ENCODE measurements around the gene MYO5A.

Gene MYO5A

DNA sequence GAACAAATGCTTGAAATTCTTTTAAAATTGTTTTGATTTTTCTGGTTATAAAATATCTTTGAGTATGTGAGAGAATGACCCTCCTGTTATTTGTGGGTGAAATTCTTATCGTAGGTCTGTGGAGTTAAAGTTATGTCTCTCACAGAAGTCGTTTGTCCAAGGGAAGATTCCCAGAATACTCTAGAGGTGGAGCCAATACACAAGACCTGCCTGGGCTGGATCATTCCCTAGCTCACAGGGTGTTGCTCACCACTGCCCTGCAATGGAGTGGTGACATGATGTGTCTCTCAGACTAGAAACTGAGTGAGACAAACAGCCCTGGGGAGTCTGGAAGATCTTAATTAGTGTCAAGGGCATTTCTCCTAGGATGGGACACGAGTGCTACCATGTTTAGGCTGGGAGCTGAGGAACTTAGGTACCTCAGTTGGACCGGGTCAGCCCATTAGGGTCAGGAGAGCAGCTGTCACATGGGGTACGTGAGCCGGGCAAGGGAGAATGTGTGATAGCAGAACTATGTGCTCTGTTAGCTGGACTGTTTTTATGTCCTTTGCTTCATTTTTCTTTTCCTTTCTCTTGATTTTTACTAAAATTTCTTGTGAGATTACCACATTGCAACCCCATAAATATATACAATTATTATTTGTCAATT lies 179.5 kb downstream of the MYO5A start:
- no peak for DNase-seq (ENCODE audit: insufficient read length, low spot score)
- no peak for TF ChIP-seq SPI1 (IDR thresholded peaks at IDR 0.05; ENCODE audit: low read depth, low read length)
- TF ChIP-seq POU2F2 (IDR thresholded peaks at IDR 0.05; ENCODE audit: low read depth, low read length), result no peak
- no peak for TF ChIP-seq TAF1 (IDR thresholded peaks at IDR 0.05; ENCODE audit: low read depth, low read length)
- TF ChIP-seq PAX5 (IDR thresholded peaks at IDR 0.05; ENCODE audit: insufficient read depth, low read length, severe bottlenecking), result no peak
- no peak for TF ChIP-seq POLR2AphosphoS5 (IDR thresholded peaks at IDR 0.05; ENCODE audit: low read depth, low read length)
- TF ChIP-seq POLR2A (IDR thresholded peaks at IDR 0.05; ENCODE audit: low read depth, low read length), result no peak
- no peak for FAIRE-seq

DNA sequence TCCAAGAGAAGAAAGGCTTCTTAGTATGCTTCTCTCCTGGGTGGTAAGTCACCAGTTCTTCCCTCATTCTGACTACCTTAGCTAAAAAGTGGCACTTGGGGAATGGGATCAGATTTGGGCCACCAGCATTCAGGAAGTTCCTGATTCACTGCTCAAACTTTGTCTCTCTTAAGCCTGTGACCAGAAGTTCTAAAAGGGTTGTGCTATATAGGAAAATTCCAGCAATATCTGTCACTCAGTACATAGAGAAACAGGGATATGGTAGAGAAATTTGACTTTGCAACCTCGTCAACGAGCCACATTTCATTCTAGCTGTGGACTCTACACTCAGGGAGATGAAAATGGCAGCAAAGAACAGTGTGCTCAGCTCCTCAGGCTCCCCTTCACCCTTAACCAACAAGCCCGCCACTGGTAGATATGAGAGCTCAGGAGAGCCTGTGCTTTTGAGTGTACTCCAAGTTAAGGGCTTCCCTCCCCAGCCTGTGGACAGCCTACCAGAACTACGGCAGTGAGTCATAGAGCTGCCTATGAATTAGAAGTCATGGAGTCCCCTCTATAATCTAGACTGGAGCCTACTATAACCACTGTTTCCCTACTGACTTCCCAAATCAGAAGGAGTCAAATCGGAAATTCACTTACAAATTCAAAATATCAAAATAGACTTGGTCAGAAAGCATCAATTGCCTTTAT lies 180.5 kb downstream of the MYO5A start:
- FAIRE-seq, result no peak
- no peak for DNase-seq (ENCODE audit: insufficient read length, low spot score)
- TF ChIP-seq POLR2AphosphoS5 (IDR thresholded peaks at IDR 0.05; ENCODE audit: low read depth, low read length) (no peak), PAX5 (IDR thresholded peaks at IDR 0.05; ENCODE audit: insufficient read depth, low read length, severe bottlenecking) (no peak), TAF1 (IDR thresholded peaks at IDR 0.05; ENCODE audit: low read depth, low read length) (no peak), POLR2A (IDR thresholded peaks at IDR 0.05; ENCODE audit: low read depth, low read length) (no peak), POU2F2 (IDR thresholded peaks at IDR 0.05; ENCODE audit: low read depth, low read length) (no peak), SPI1 (IDR thresholded peaks at IDR 0.05; ENCODE audit: low read depth, low read length) (no peak)

DNA sequence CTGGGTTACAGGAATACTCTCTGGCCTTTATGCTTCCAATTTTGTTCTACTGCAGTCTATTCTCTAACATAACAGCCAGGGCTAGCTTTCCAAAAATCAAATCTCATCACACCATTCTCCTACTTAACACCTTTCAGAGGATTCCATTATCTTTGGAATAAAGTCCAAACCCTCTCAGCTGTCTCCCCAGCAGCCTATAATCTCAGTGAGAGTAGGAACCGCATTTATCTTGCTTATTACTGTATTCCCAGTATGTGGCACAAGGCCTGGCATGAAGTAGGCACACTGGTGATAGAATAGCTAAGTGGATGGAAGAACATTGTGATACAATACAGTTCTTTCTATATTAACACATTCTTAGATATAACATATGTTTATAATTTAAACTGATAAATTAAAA lies 184.1 kb downstream of the MYO5A start:
- DNase-seq (ENCODE audit: insufficient read length, low spot score) (no peak), FAIRE-seq (no peak)
- no peak for TF ChIP-seq POLR2A (IDR thresholded peaks at IDR 0.05; ENCODE audit: low read depth, low read length)
- TF ChIP-seq SPI1 (IDR thresholded peaks at IDR 0.05; ENCODE audit: low read depth, low read length), result no peak

DNA sequence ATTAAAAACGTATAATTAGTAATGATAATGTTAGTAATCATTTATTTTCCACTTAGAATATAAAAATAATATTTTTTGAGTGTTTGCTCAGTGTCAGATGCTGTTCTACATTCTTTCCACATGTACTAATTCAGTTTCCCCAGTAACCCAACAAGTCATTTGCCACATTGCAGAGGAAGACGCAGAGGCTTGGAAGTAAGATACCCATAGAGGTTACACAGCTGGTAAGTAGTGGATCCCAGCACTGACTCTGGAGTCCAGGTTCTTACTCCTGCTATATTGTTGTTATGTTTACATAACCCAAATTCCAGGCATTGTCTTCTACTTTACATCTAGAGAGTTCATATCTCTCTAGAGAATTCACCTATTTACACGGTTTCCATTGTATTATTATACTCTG lies 184.8 kb downstream of the MYO5A start:
- no peak for FAIRE-seq
- no peak for DNase-seq (ENCODE audit: insufficient read length, low spot score)
- no peak for TF ChIP-seq SPI1 (IDR thresholded peaks at IDR 0.05; ENCODE audit: low read depth, low read length)
- TF ChIP-seq POLR2AphosphoS5 (IDR thresholded peaks at IDR 0.05; ENCODE audit: low read depth, low read length), result no peak
- TF ChIP-seq POLR2A (IDR thresholded peaks at IDR 0.05; ENCODE audit: low read depth, low read length), result no peak
- no peak for TF ChIP-seq POU2F2 (IDR thresholded peaks at IDR 0.05; ENCODE audit: low read depth, low read length)
- no peak for TF ChIP-seq TAF1 (IDR thresholded peaks at IDR 0.05; ENCODE audit: low read depth, low read length)
- no peak for TF ChIP-seq PAX5 (IDR thresholded peaks at IDR 0.05; ENCODE audit: insufficient read depth, low read length, severe bottlenecking)

DNA sequence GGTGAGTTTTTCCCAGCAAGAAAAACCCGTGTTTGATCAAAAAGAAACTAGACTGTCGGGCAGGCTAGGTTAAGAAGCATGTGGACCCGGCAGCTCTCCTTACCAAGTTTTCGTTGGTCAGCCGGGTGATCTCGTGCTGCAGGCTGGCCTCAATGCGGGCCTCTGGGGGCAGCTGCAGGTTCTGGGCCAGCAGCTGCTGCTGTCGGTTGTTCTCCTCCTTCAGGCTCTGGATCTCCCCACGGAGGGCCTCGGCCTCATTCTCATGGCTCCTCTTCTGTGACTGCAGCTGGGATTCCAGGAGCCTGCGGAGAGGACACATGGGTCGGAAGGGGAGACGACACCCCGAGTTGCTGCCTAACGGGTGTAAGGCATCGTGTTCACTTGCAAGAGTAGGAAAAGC lies 188.6 kb downstream of the MYO5A start:
- TF ChIP-seq TAF1 (IDR thresholded peaks at IDR 0.05; ENCODE audit: low read depth, low read length) (no peak), SPI1 (IDR thresholded peaks at IDR 0.05; ENCODE audit: low read depth, low read length) (no peak), POLR2A (IDR thresholded peaks at IDR 0.05; ENCODE audit: low read depth, low read length) (no peak), POU2F2 (IDR thresholded peaks at IDR 0.05; ENCODE audit: low read depth, low read length) (no peak), PAX5 (IDR thresholded peaks at IDR 0.05; ENCODE audit: insufficient read depth, low read length, severe bottlenecking) (no peak), POLR2AphosphoS5 (IDR thresholded peaks at IDR 0.05; ENCODE audit: low read depth, low read length) (no peak)
- no peak for FAIRE-seq
- no peak for DNase-seq (ENCODE audit: insufficient read length, low spot score)

DNA sequence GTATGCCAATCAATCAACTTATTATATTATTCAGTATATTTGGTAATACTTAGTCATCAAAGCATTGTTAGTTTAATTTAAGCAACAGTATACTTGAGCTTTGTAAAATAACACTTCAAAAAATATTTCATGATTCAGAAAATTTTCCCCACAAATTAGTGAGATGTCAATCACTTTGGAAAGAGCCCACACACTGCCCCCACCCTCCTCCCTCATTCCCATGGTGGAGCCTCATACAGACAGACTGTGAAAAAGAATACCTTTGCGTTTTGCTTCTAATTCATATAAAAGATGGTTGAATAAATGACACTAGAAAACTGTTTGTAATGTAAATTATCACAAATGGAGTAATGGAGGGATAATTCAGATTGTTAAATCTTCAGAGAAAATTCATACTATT lies 189.8 kb downstream of the MYO5A start:
- no peak for FAIRE-seq

DNA sequence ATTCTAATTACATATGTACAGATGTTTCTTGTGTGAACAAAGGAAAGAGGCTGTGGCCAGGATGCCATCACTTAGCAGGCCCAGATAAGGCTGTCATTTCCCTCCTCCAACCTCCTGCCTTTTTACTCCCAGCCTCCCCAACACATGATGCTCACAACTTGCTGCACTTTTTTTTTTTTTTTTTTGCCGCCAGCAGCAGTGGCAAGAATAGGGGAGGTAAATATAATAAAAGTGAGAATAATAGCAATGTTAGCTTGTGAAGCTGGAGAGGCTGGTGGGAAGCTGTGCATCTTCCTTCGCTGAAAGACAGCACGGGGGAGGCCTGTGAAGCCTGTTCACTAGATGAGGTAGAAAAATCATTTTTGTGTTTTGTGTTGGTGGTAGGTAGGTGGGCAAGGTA lies 190.6 kb downstream of the MYO5A start:
- FAIRE-seq (no peak), DNase-seq (ENCODE audit: insufficient read length, low spot score) (no peak)
- TF ChIP-seq SPI1 (IDR thresholded peaks at IDR 0.05; ENCODE audit: low read depth, low read length), result no peak
- no peak for TF ChIP-seq POLR2AphosphoS5 (IDR thresholded peaks at IDR 0.05; ENCODE audit: low read depth, low read length)
- no peak for TF ChIP-seq POLR2A (IDR thresholded peaks at IDR 0.05; ENCODE audit: low read depth, low read length)
- no peak for TF ChIP-seq POU2F2 (IDR thresholded peaks at IDR 0.05; ENCODE audit: low read depth, low read length)
- TF ChIP-seq TAF1 (IDR thresholded peaks at IDR 0.05; ENCODE audit: low read depth, low read length), result no peak
- TF ChIP-seq PAX5 (IDR thresholded peaks at IDR 0.05; ENCODE audit: insufficient read depth, low read length, severe bottlenecking), result no peak

More for the DNA sequence above, 189.8 kb downstream of the MYO5A start:
- DNase-seq (ENCODE audit: insufficient read length, low spot score), result no peak
- TF ChIP-seq PAX5 (IDR thresholded peaks at IDR 0.05; ENCODE audit: insufficient read depth, low read length, severe bottlenecking), result no peak
- no peak for TF ChIP-seq POLR2A (IDR thresholded peaks at IDR 0.05; ENCODE audit: low read depth, low read length)
- no peak for TF ChIP-seq POLR2AphosphoS5 (IDR thresholded peaks at IDR 0.05; ENCODE audit: low read depth, low read length)
- TF ChIP-seq SPI1 (IDR thresholded peaks at IDR 0.05; ENCODE audit: low read depth, low read length), result no peak
- no peak for TF ChIP-seq POU2F2 (IDR thresholded peaks at IDR 0.05; ENCODE audit: low read depth, low read length)
- TF ChIP-seq TAF1 (IDR thresholded peaks at IDR 0.05; ENCODE audit: low read depth, low read length), result no peak

DNA sequence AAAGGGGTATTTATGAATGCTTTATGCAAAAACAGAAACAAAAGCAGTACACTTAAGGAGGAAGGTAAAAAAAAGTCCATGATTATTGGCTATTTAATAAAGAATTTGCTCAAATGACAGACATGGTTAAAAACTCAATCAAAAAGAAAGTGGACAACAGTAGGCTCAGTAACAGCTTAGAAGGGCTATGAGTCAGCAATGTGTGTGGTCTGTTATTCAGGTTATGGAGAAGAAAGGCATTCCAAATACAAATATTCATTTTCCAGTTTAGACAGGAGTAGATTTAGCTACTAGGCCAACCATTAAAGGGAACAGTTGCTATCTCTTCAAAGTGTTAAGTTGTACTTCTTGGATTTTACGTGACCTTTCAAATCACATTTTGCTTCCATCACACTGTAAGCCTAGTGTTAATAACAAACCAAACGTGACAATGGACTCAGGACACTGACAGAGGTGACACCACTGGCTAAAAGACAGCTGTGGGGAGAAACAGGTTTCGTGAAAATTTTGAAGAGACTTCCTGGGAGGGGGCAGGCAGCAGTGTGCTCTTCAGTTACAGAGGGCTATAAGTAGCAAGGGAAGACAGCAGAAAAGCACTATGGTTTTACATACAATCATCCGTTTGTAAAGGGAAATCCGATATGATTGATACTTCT lies 191.4 kb downstream of the MYO5A start:
- FAIRE-seq, result no peak
- TF ChIP-seq POLR2A (IDR thresholded peaks at IDR 0.05; ENCODE audit: low read depth, low read length) (no peak), POU2F2 (IDR thresholded peaks at IDR 0.05; ENCODE audit: low read depth, low read length) (no peak), TAF1 (IDR thresholded peaks at IDR 0.05; ENCODE audit: low read depth, low read length) (no peak)
- no peak for DNase-seq (ENCODE audit: insufficient read length, low spot score)

DNA sequence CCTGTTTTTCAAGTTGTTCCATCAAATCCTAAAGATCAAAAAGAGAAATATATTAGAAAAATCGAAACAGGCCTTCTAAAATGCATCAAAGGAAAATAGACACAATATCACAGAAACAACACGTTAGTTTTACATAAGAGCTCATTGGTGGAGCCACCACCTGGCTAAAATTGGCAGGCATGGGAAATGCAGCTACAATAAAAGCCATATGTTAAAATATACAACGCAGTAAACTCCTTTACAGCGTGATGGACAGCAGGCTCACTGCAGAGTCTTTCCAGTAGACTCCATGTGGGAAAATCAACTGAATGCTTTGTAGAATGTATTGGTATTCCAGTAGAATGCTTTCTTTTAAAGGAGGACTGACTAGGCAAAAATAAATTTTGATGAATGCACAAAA lies 192.2 kb downstream of the MYO5A start:
- DNase-seq (ENCODE audit: insufficient read length, low spot score), result no peak
- TF ChIP-seq TAF1 (IDR thresholded peaks at IDR 0.05; ENCODE audit: low read depth, low read length) (no peak), POLR2A (IDR thresholded peaks at IDR 0.05; ENCODE audit: low read depth, low read length) (no peak), POLR2AphosphoS5 (IDR thresholded peaks at IDR 0.05; ENCODE audit: low read depth, low read length) (no peak)
- FAIRE-seq, result no peak
